ENCODE data around the gene AMELX.

The AMELX gene

GRCh38 chrX:11311706-11312105, 18.5 kb downstream of the AMELX start:
- DNase-seq: no peak

- no peak for DNase-seq
These were observed 26.8 kb downstream of the AMELX start for GRCh38 chrX:11319806-11320520.

GRCh38 chrX:11321986-11322385, 28.8 kb downstream of the AMELX start:
- DNase-seq: no peak

- DNase-seq: no peak
These were observed 34.9 kb downstream of the AMELX start for GRCh38 chrX:11328134-11328533.

- DNase-seq: no peak
These were observed 35.8 kb downstream of the AMELX start for GRCh38 chrX:11329021-11329420.

GRCh38 chrX:11331788-11332187, 38.6 kb downstream of the AMELX start:
- DNase-seq: no peak

- no peak for DNase-seq
These were observed 41.0 kb downstream of the AMELX start for GRCh38 chrX:11334165-11334564.

- no peak for DNase-seq
These were observed 43.0 kb downstream of the AMELX start for GRCh38 chrX:11336201-11336600.

GRCh38 chrX:11337292-11338009, 44.2 kb downstream of the AMELX start:
- no peak for DNase-seq

GRCh38 chrX:11341274-11342201, 48.3 kb downstream of the AMELX start:
- DNase-seq: no peak

GRCh38 chrX:11342673-11343072, 49.5 kb downstream of the AMELX start:
- no peak for DNase-seq

GRCh38 chrX:11346121-11346682, 53.0 kb downstream of the AMELX start:
- DNase-seq: no peak

- DNase-seq: no peak
These were observed 54.1 kb downstream of the AMELX start for GRCh38 chrX:11347300-11347699.

- DNase-seq: no peak
These were observed 55.8 kb downstream of the AMELX start for GRCh38 chrX:11349020-11349419.

- DNase-seq: no peak
These were observed 56.6 kb downstream of the AMELX start for GRCh38 chrX:11349661-11350337.

Data from NCI-H2171 treated with DMSO at 0.1 percent for 48 hours (cell line).